Sigmoid colon (tissue), 7 donors: ENCODE data around the gene PRKN. TPM values are rescaled to one million over a fixed set of nuclear protein-coding genes. Genes with fewer than 3 reads are reported as not detected.

ENCODE experiments used
- DNase-seq: peaks from one replicate; pipeline ENCODE4 v3.0.0-alpha.2; 2019
- H3K27ac ChIP-seq, 4 donors: fragments of 200-600 bp; sonication (generic); one replicate each; pipeline ENCODE4 v1.5.1; 2016 to 2019; ENCODE audit warnings: mild to moderate bottlenecking in 1 of 4
- H3K27me3 ChIP-seq, 3 donors: fragments of 200-600 bp; sonication (generic); one replicate each; pipeline ENCODE4 v1.5.1; 2019; ENCODE audit warnings: mild to moderate bottlenecking in 1 of 3
- H3K36me3 ChIP-seq, 4 donors: fragments of 200-600 bp; sonication (generic); one replicate each; pipeline ENCODE4 v1.5.1; 2016 to 2019
- H3K4me1 ChIP-seq, 4 donors: fragments of 200-600 bp; sonication (generic); one replicate each; pipeline ENCODE4 v1.5.1; 2017 to 2019
- H3K4me3 ChIP-seq, 4 donors: fragments of 200-600 bp; sonication (generic); one replicate each; pipeline ENCODE4 v1.5.1; 2017 to 2019; ENCODE audit warnings: mild to moderate bottlenecking in 2 of 4, moderate library complexity in 1 of 4
- H3K9me3 ChIP-seq, 4 donors: fragments of 200-600 bp in 3 of 4; sonication (generic) in 3 of 4; one replicate each; pipeline versions ENCODE4 v1.5.1 to v1.6.1; 2013 to 2019
- CTCF ChIP-seq, 4 experiments: fragments of 450-650 bp in 3 of 4; fragments of 200-600 bp in 1 of 4; IDR thresholded peaks; one replicate each; pipeline ENCODE4 v1.5.1; 2016 to 2019; ENCODE audit warnings: antibody characterized with exemption in 4 of 4, mild to moderate bottlenecking in 3 of 4, moderate library complexity in 2 of 4
- EP300 ChIP-seq, 4 donors: sonication (generic); formaldehyde crosslinking; IDR thresholded peaks; one replicate each; pipeline ENCODE4 v1.6.1; 2017; ENCODE audit warnings: antibody characterized with exemption in 4 of 4
- POLR2A ChIP-seq, 2 donors: fragments of 450-650 bp; IDR thresholded peaks; one replicate each; pipeline ENCODE4 v1.6.1; 2016; ENCODE audit warnings: antibody characterized with exemption in 2 of 2, mild to moderate bottlenecking in 2 of 2, moderate library complexity in 2 of 2
- POLR2AphosphoS5 ChIP-seq, 4 donors: sonication (generic); formaldehyde crosslinking; IDR thresholded peaks; one replicate each; pipeline ENCODE4 v1.6.1; 2017; ENCODE audit warnings: antibody characterized with exemption in 4 of 4
- WGBS, 2 donors: extraction: QIAGEN DNeasy Blood & Tissue Kit; methylation state at CpG; one replicate each; pipeline ENCODE4 v1.1.7; 2013; 5-methylcytosine and 5-hydroxymethylcytosine counted together
- intact Hi-C: fragments of 100-400 bp; cut with DNase I; formaldehyde crosslinking; loops from one replicate; pipeline ENCODE4 v1.15.1; 2023
- polyA plus RNA-seq, 3 donors: library from polyadenylated mRNA; stranded (reverse); fragments of 200-250 nt; gene quantifications; one replicate each; pipeline ENCODE4 v1.2.3, GENCODE V29; 2013
- total RNA-seq, 4 donors: library from RNA; depleted of rRNA; stranded (reverse); fragments of >200 nt; gene quantifications; one replicate each; pipeline ENCODE4 v1.1.0, GENCODE V29; 2016
- donor health status: healthy with polysubstance abuse.
- donor health status: Bipolar disorder and iron deficiency.
- donor health status: healthy.

PRKN gene
- total and polyA plus RNA-seq, 7 donors: 0.38 to 173 (median 9.7) TPM

- no peaks in the 10 kb centered on the region for H3K36me3 ChIP-seq
- no peaks in the 10 kb centered on the region for H3K27me3 ChIP-seq
- TF ChIP-seq POLR2A (IDR thresholded peaks at IDR 0.05): no peak
- no peak for TF ChIP-seq POLR2AphosphoS5 (IDR thresholded peaks at IDR 0.05)
- no peak for TF ChIP-seq CTCF (IDR thresholded peaks at IDR 0.05)
- no peak for TF ChIP-seq EP300 (IDR thresholded peaks at IDR 0.05)
- no peaks in the 10 kb centered on the region for H3K4me1 ChIP-seq
- intact Hi-C loops: no loop called here
- no peaks in the 10 kb centered on the region for H3K9me3 ChIP-seq
- WGBS, 2 donors: 77 to 88% methylated on average over 3 of the region's 3 CpGs
- no peak overlapping the region for H3K27ac ChIP-seq
- no peak overlapping the region for H3K4me3 ChIP-seq
- no peak for DNase-seq
Observed at GRCh38 chr6:161843066-161843465, 884.5 kb downstream of the PRKN start.

- TF ChIP-seq CTCF (IDR thresholded peaks at IDR 0.05) (no peak), POLR2AphosphoS5 (IDR thresholded peaks at IDR 0.05) (no peak), POLR2A (IDR thresholded peaks at IDR 0.05) (no peak), EP300 (IDR thresholded peaks at IDR 0.05) (no peak)
Observed at GRCh38 chr6:161840380-161840779, 887.2 kb downstream of the PRKN start.

GRCh38 chr6:161838306-161839035, 889.1 kb downstream of the PRKN start:
- WGBS, 2 donors: 47 to 74% methylated on average over 14 of the region's 14 CpGs
- Histone ChIP-seq H3K4me1 (no peaks in the 10 kb centered on the region), H3K9me3 (no peaks in the 10 kb centered on the region), H3K27me3 (no peaks in the 10 kb centered on the region), H3K4me3 (no peak overlapping the region), H3K36me3 (no peaks in the 10 kb centered on the region), H3K27ac (no peak overlapping the region)
- DNase-seq: no peak
- intact Hi-C loops: no loop called here
- no peak for TF ChIP-seq EP300 (IDR thresholded peaks at IDR 0.05)
- no peak for TF ChIP-seq POLR2AphosphoS5 (IDR thresholded peaks at IDR 0.05)
- no peak for TF ChIP-seq CTCF (IDR thresholded peaks at IDR 0.05)
- no peak for TF ChIP-seq POLR2A (IDR thresholded peaks at IDR 0.05)

More at GRCh38 chr6:161840380-161840779, 887.2 kb downstream of the PRKN start:
- no peaks in the 10 kb centered on the region for H3K4me1 ChIP-seq
- WGBS, 2 donors: 91 to 94% methylated on average over 3 of the region's 3 CpGs
- intact Hi-C loops: no loop called here
- H3K27me3 ChIP-seq: no peaks in the 10 kb centered on the region
- no peak overlapping the region for H3K4me3 ChIP-seq
- no peaks in the 10 kb centered on the region for H3K36me3 ChIP-seq
- no peak for DNase-seq
- H3K27ac ChIP-seq: no peak overlapping the region
- no peaks in the 10 kb centered on the region for H3K9me3 ChIP-seq

- DNase-seq: no peak
Observed at GRCh38 chr6:161837854-161838253, 889.7 kb downstream of the PRKN start.

More at GRCh38 chr6:161837854-161838253, 889.7 kb downstream of the PRKN start:
- H3K9me3 ChIP-seq: no peaks in the 10 kb centered on the region
- intact Hi-C loops: no loop called here
- H3K4me1 ChIP-seq: no peaks in the 10 kb centered on the region
- no peaks in the 10 kb centered on the region for H3K27me3 ChIP-seq
- no peak overlapping the region for H3K4me3 ChIP-seq
- H3K27ac ChIP-seq: no peak overlapping the region
- WGBS, 2 donors: 80% methylated on average over 2 of the region's 2 CpGs
- TF ChIP-seq POLR2AphosphoS5 (IDR thresholded peaks at IDR 0.05) (no peak), EP300 (IDR thresholded peaks at IDR 0.05) (no peak), POLR2A (IDR thresholded peaks at IDR 0.05) (no peak), CTCF (IDR thresholded peaks at IDR 0.05) (no peak)
- H3K36me3 ChIP-seq: no peaks in the 10 kb centered on the region
